ENCODE measurements around the gene ZCCHC24. TPM values are rescaled to one million over a fixed set of nuclear protein-coding genes. Genes with fewer than 3 reads are reported as not detected.

ZCCHC24 gene
- total RNA-seq, 1 donor from 2014 or later, result 0.52 TPM

GRCh38 chr10:79397575-79398303 lies 47.7 kb downstream of the ZCCHC24 start:
- intact Hi-C loops (cut with micrococcal nuclease), result no loop called here
- H3K9me3 Mint-ChIP-seq, result no peaks in the 10 kb centered on the region
- H3K27ac Mint-ChIP-seq, result no peak overlapping the region

GRCh38 chr10:79397051-79397450 lies 48.4 kb downstream of the ZCCHC24 start:
- no peak overlapping the region for H3K4me3 Mint-ChIP-seq
- H3K9me3 Mint-ChIP-seq, result no peaks in the 10 kb centered on the region
- intact Hi-C loops (cut with micrococcal nuclease), result no loop called here
- peaks cover 7% of the 10 kb centered on the region for H3K27me3 Mint-ChIP-seq (ENCODE audit: insufficient read depth)
- no peaks in the 10 kb centered on the region for H3K4me1 Mint-ChIP-seq (ENCODE audit: low read depth)
- DNase-seq (ENCODE audit: low spot score), result no peak
- no peaks in the 10 kb centered on the region for H3K36me3 Mint-ChIP-seq (ENCODE audit: low read depth)
- H3K27ac Mint-ChIP-seq, result no peak overlapping the region

More at GRCh38 chr10:79397575-79398303, 47.7 kb downstream of the ZCCHC24 start:
- no peak overlapping the region for H3K4me3 Mint-ChIP-seq
- peaks cover 7% of the 10 kb centered on the region for H3K27me3 Mint-ChIP-seq (ENCODE audit: insufficient read depth)
- no peaks in the 10 kb centered on the region for H3K4me1 Mint-ChIP-seq (ENCODE audit: low read depth)
- H3K36me3 Mint-ChIP-seq (ENCODE audit: low read depth), result no peaks in the 10 kb centered on the region
- DNase-seq (ENCODE audit: low spot score), result no peak

GRCh38 chr10:79396520-79396919 lies 48.9 kb downstream of the ZCCHC24 start:
- peaks cover 7% of the 10 kb centered on the region for H3K27me3 Mint-ChIP-seq (ENCODE audit: insufficient read depth)
- no peak for DNase-seq (ENCODE audit: low spot score)
- H3K9me3 Mint-ChIP-seq, result no peaks in the 10 kb centered on the region
- H3K4me3 Mint-ChIP-seq, result no peak overlapping the region
- H3K4me1 Mint-ChIP-seq (ENCODE audit: low read depth), result no peaks in the 10 kb centered on the region
- H3K27ac Mint-ChIP-seq, result no peak overlapping the region
- intact Hi-C loops (cut with micrococcal nuclease), result no loop called here
- no peaks in the 10 kb centered on the region for H3K36me3 Mint-ChIP-seq (ENCODE audit: low read depth)

- H3K36me3 Mint-ChIP-seq (ENCODE audit: low read depth), result no peaks in the 10 kb centered on the region
- no peak for DNase-seq (ENCODE audit: low spot score)
- H3K4me3 Mint-ChIP-seq, result no peak overlapping the region
- intact Hi-C loops (cut with micrococcal nuclease), result no loop called here
- no peak overlapping the region for H3K27ac Mint-ChIP-seq
- peaks cover 7% of the 10 kb centered on the region for H3K27me3 Mint-ChIP-seq (ENCODE audit: insufficient read depth)
- no peaks in the 10 kb centered on the region for H3K9me3 Mint-ChIP-seq
- no peaks in the 10 kb centered on the region for H3K4me1 Mint-ChIP-seq (ENCODE audit: low read depth)
Observed at GRCh38 chr10:79394664-79395063, 50.8 kb downstream of the ZCCHC24 start.

GRCh38 chr10:79393924-79394610 lies 51.4 kb downstream of the ZCCHC24 start:
- Mint-ChIP-seq H3K27me3 (ENCODE audit: insufficient read depth) (peaks cover 7% of the 10 kb centered on the region), H3K4me3 (no peak overlapping the region), H3K4me1 (ENCODE audit: low read depth) (no peaks in the 10 kb centered on the region), H3K36me3 (ENCODE audit: low read depth) (no peaks in the 10 kb centered on the region), H3K9me3 (no peaks in the 10 kb centered on the region), H3K27ac (no peak overlapping the region)
- intact Hi-C loops (cut with micrococcal nuclease), result no loop called here
- DNase-seq (ENCODE audit: low spot score), result no peak

- Mint-ChIP-seq H3K27ac (no peak overlapping the region), H3K36me3 (ENCODE audit: low read depth) (no peaks in the 10 kb centered on the region), H3K27me3 (ENCODE audit: insufficient read depth) (peaks cover 7% of the 10 kb centered on the region), H3K9me3 (no peaks in the 10 kb centered on the region), H3K4me3 (no peak overlapping the region), H3K4me1 (ENCODE audit: low read depth) (no peaks in the 10 kb centered on the region)
- no peak for DNase-seq (ENCODE audit: low spot score)
- intact Hi-C loops (cut with micrococcal nuclease), result no loop called here
Observed at GRCh38 chr10:79393221-79393923, 52.1 kb downstream of the ZCCHC24 start.

GRCh38 chr10:79392506-79393176 lies 52.8 kb downstream of the ZCCHC24 start:
- Mint-ChIP-seq H3K27ac (no peak overlapping the region), H3K4me3 (no peak overlapping the region), H3K4me1 (ENCODE audit: low read depth) (no peaks in the 10 kb centered on the region), H3K27me3 (ENCODE audit: insufficient read depth) (peaks cover 5% of the 10 kb centered on the region), H3K9me3 (no peaks in the 10 kb centered on the region), H3K36me3 (ENCODE audit: low read depth) (no peaks in the 10 kb centered on the region)
- no peak for DNase-seq (ENCODE audit: low spot score)
- intact Hi-C loops (cut with micrococcal nuclease), result no loop called here

GRCh38 chr10:79392020-79392398 lies 53.4 kb downstream of the ZCCHC24 start:
- Mint-ChIP-seq H3K36me3 (ENCODE audit: low read depth) (no peaks in the 10 kb centered on the region), H3K27ac (no peak overlapping the region), H3K4me1 (ENCODE audit: low read depth) (no peaks in the 10 kb centered on the region), H3K4me3 (no peak overlapping the region), H3K9me3 (no peaks in the 10 kb centered on the region), H3K27me3 (ENCODE audit: insufficient read depth) (peaks cover 5% of the 10 kb centered on the region)
- intact Hi-C loops (cut with micrococcal nuclease), result no loop called here
- DNase-seq (ENCODE audit: low spot score), result no peak

GRCh38 chr10:79391231-79392019 lies 54.0 kb downstream of the ZCCHC24 start:
- peaks cover 5% of the 10 kb centered on the region for H3K27me3 Mint-ChIP-seq (ENCODE audit: insufficient read depth)
- no peaks in the 10 kb centered on the region for H3K9me3 Mint-ChIP-seq
- intact Hi-C loops (cut with micrococcal nuclease), result no loop called here
- H3K4me1 Mint-ChIP-seq (ENCODE audit: low read depth), result no peaks in the 10 kb centered on the region
- no peak for DNase-seq (ENCODE audit: low spot score)
- H3K4me3 Mint-ChIP-seq, result no peak overlapping the region
- no peak overlapping the region for H3K27ac Mint-ChIP-seq
- no peaks in the 10 kb centered on the region for H3K36me3 Mint-ChIP-seq (ENCODE audit: low read depth)

GRCh38 chr10:79390551-79391229 lies 54.7 kb downstream of the ZCCHC24 start:
- Mint-ChIP-seq H3K9me3 (no peaks in the 10 kb centered on the region), H3K36me3 (ENCODE audit: low read depth) (no peaks in the 10 kb centered on the region), H3K4me1 (ENCODE audit: low read depth) (no peaks in the 10 kb centered on the region), H3K27me3 (ENCODE audit: insufficient read depth) (peaks cover 5% of the 10 kb centered on the region), H3K4me3 (no peak overlapping the region), H3K27ac (no peak overlapping the region)
- intact Hi-C loops (cut with micrococcal nuclease), result no loop called here
- no peak for DNase-seq (ENCODE audit: low spot score)

GRCh38 chr10:79390057-79390456 lies 55.4 kb downstream of the ZCCHC24 start:
- Mint-ChIP-seq H3K9me3 (no peaks in the 10 kb centered on the region), H3K4me1 (ENCODE audit: low read depth) (no peaks in the 10 kb centered on the region), H3K36me3 (ENCODE audit: low read depth) (no peaks in the 10 kb centered on the region), H3K4me3 (no peak overlapping the region), H3K27me3 (ENCODE audit: insufficient read depth) (peaks cover under 1% of the 10 kb centered on the region), H3K27ac (no peak overlapping the region)
- intact Hi-C loops (cut with micrococcal nuclease), result no loop called here
- DNase-seq (ENCODE audit: low spot score), result no peak

Data from activated T-helper 1 cell treated with anti-CD3 and anti-CD28 coated beads, Interleukin-12 subunit alpha, Interleukin-12 subunit beta, Interleukin-2, Interleukin-4 antibody, amounts not matched to agents 30 ng/mL and 10 ng/mL and 1 ng/mL, durations not matched to agents 14 hours and 24 hours and 36 hours (primary cell).